GM21723 (cell line): ENCODE results near the gene H1-8.
"Not testable (repeated sequence)": the region's sequence is repeated elsewhere in the genome, so short reads cannot be mapped to it uniquely, and the experiment has no call there.

Experiments used
- ATAC-seq: cut with Tn5 transposase; IDR thresholded peaks from one replicate; pipeline ENCODE4 v1.9.1; 2021; ENCODE audit warnings: mild to moderate bottlenecking, moderate library complexity; ENCODE audit not compliant: unreplicated experiment

H1-8 gene

GRCh38 chr3:129543156-129543790 is at the start of gene H1-8:
TSS of gene H1-8 (plus strand) at chr3:129543175. CDS start at chr3:129543219, 44 bp downstream.
- no peak for ATAC-seq

GRCh38 chr3:129493206-129493605 is 49.8 kb upstream of the H1-8 start:
- no peak for ATAC-seq

- ATAC-seq: not testable (repeated sequence)
These were observed 48.5 kb upstream of the H1-8 start for GRCh38 chr3:129494499-129494898.

- ATAC-seq: not testable (repeated sequence)
These were observed 47.9 kb upstream of the H1-8 start for GRCh38 chr3:129495006-129495639.

- ATAC-seq: not testable (repeated sequence)
These were observed 45.1 kb upstream of the H1-8 start for GRCh38 chr3:129497876-129498275.

- not testable (repeated sequence) for ATAC-seq
These were observed 44.1 kb upstream of the H1-8 start for GRCh38 chr3:129498603-129499488.

- not testable (repeated sequence) for ATAC-seq
These were observed 43.2 kb upstream of the H1-8 start for GRCh38 chr3:129499604-129500333.

GRCh38 chr3:129500334-129500658 is 42.7 kb upstream of the H1-8 start:
- no peak for ATAC-seq

- ATAC-seq: no peak
These were observed 41.3 kb upstream of the H1-8 start for GRCh38 chr3:129501630-129502029.

GRCh38 chr3:129502641-129503408 is 40.1 kb upstream of the H1-8 start:
- ATAC-seq: no peak

- no peak for ATAC-seq
These were observed 39.3 kb upstream of the H1-8 start for GRCh38 chr3:129503471-129504291.

GRCh38 chr3:129504471-129505100 is 38.4 kb upstream of the H1-8 start:
- no peak for ATAC-seq

GRCh38 chr3:129505341-129505740 is 37.6 kb upstream of the H1-8 start:
- no peak for ATAC-seq

- no peak for ATAC-seq
These were observed 36.7 kb upstream of the H1-8 start for GRCh38 chr3:129506231-129506742.

GRCh38 chr3:129507181-129507831 is 35.7 kb upstream of the H1-8 start:
- ATAC-seq: no peak

GRCh38 chr3:129512595-129512994 is 30.4 kb upstream of the H1-8 start:
- ATAC-seq: no peak

- no peak for ATAC-seq
These were observed 29.3 kb upstream of the H1-8 start for GRCh38 chr3:129513705-129514104.

GRCh38 chr3:129514110-129514509 is 28.9 kb upstream of the H1-8 start:
- no peak for ATAC-seq
